Astrocyte of the cerebellum (primary cell): Measurements from ENCODE around the gene SLIT3.
A peak's percentile ranks its signal among the peaks of the same experiment; 100 is the strongest.

Source experiments
- DNase-seq: peaks from one replicate; pipeline ENCODE4 v3.0.0-alpha.2; 2011; ENCODE audit warnings: low read depth
- H3K4me3 ChIP-seq: 2 replicates; pipeline ENCODE4 v1.5.1; 2011; ENCODE audit warnings: mild to moderate bottlenecking, low read depth, low read length, moderate library complexity
- CTCF ChIP-seq: IDR thresholded peaks from 2 replicates; pipeline ENCODE4 v1.5.1; 2012; ENCODE audit warnings: low read length, low read depth, moderate library complexity, mild to moderate bottlenecking; ENCODE audit errors: missing control alignments
- in situ Hi-C: cut with HindIII; loops from 2 replicates; pipeline ENCODE4 v1.10.0; 2017; ENCODE audit warnings: low sequenced_read_pairs

SLIT3 gene

GRCh38 chr5:169300468-169301385 is at the start of gene SLIT3:
SLIT3 (minus strand) TSS chr5:169301139; CDS start chr5:169300709, 430 bp downstream.
- H3K4me3 ChIP-seq, result peak within 1 kb of the TSS; percentile 47
- DNase-seq, result peak; percentile 52
- in situ Hi-C loops, result no loop called here
- TF ChIP-seq CTCF, result no peak

- peak; percentile 19 for DNase-seq
- TF ChIP-seq CTCF, result no peak
- in situ Hi-C loops, result no loop called here
- no peak overlapping the region for H3K4me3 ChIP-seq
These were observed 49.1 kb upstream of the SLIT3 start for GRCh38 chr5:169350016-169350415.

- in situ Hi-C loops, result no loop called here
- DNase-seq, result no peak
- no peak overlapping the region for H3K4me3 ChIP-seq
- TF ChIP-seq CTCF, result no peak
These were observed 46.8 kb upstream of the SLIT3 start for GRCh38 chr5:169347786-169348185.

- H3K4me3 ChIP-seq, result no peak overlapping the region
- in situ Hi-C loops, result no loop called here
- no peak for TF ChIP-seq CTCF
- DNase-seq, result no peak
These were observed 43.7 kb upstream of the SLIT3 start for GRCh38 chr5:169344629-169345028.

GRCh38 chr5:169343766-169344165 is 42.8 kb upstream of the SLIT3 start:
- TF ChIP-seq CTCF, result no peak
- in situ Hi-C loops, result no loop called here
- no peak for DNase-seq
- H3K4me3 ChIP-seq, result no peak overlapping the region

GRCh38 chr5:169341556-169341955 is 40.6 kb upstream of the SLIT3 start:
- H3K4me3 ChIP-seq, result no peak overlapping the region
- DNase-seq, result no peak
- no peak for TF ChIP-seq CTCF
- in situ Hi-C loops, result no loop called here
